Measurements from ENCODE around the gene DNLZ.

The DNLZ gene

DNA sequence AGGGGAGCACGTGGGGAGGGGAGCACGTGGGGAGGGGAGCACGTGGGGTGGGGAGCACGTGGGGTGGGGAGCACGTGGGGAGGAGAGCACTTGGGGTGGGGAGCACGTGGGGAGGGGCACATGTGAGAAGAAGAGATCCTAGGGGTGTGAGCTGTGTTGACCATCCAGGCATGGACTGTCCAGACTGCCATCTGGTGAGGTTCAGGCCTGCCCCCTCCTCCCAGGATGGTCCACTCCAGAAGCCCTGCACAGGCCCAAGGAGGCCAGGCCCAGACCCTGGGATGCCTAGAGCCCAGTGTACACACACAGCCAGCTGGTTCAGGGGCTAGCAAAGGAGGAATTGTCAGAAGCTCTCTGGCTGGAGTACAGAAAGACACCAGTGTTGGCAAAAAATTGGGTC lies 34.1 kb upstream of the DNLZ start:
- peaks cover 20% of the 10 kb centered on the region for H3K36me3 Mint-ChIP-seq (ENCODE audit: low read depth)
- H3K4me1 Mint-ChIP-seq: peaks cover 14% of the 10 kb centered on the region
- DNase-seq: no peak
- no peak overlapping the region for H3K4me3 Mint-ChIP-seq
- H3K27ac Mint-ChIP-seq: no peak overlapping the region
- no peaks in the 10 kb centered on the region for H3K27me3 Mint-ChIP-seq (ENCODE audit: low read depth, poor library complexity)
- TF ChIP-seq, protein P1, sequence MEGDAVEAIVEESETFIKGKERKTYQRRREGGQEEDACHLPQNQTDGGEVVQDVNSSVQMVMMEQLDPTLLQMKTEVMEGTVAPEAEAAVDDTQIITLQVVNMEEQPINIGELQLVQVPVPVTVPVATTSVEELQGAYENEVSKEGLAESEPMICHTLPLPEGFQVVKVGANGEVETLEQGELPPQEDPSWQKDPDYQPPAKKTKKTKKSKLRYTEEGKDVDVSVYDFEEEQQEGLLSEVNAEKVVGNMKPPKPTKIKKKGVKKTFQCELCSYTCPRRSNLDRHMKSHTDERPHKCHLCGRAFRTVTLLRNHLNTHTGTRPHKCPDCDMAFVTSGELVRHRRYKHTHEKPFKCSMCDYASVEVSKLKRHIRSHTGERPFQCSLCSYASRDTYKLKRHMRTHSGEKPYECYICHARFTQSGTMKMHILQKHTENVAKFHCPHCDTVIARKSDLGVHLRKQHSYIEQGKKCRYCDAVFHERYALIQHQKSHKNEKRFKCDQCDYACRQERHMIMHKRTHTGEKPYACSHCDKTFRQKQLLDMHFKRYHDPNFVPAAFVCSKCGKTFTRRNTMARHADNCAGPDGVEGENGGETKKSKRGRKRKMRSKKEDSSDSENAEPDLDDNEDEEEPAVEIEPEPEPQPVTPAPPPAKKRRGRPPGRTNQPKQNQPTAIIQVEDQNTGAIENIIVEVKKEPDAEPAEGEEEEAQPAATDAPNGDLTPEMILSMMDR (IDR thresholded peaks at IDR 0.05): no peak
- H3K9me3 Mint-ChIP-seq: no peaks in the 10 kb centered on the region

DNA sequence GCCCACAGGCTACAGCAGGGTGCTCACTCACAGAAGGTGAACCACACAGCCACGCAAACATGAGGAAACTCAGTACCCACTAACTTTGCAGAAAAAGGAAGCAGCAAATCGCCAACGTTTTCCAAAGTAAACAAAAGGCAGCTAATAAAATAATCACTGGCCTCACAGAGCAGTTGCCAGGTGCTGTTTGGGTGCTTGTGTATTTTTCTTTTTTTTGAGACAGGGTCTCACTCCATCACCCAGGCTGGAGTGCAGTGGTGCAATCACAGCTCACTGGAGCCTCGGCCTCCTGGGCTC lies 32.6 kb upstream of the DNLZ start:
- Mint-ChIP-seq H3K27me3 (ENCODE audit: low read depth, poor library complexity) (no peaks in the 10 kb centered on the region), H3K4me1 (peaks cover 14% of the 10 kb centered on the region), H3K27ac (no peak overlapping the region), H3K9me3 (no peaks in the 10 kb centered on the region), H3K4me3 (no peak overlapping the region), H3K36me3 (ENCODE audit: low read depth) (peaks cover 18% of the 10 kb centered on the region)
- DNase-seq: no peak
- TF ChIP-seq, protein P1 (IDR thresholded peaks at IDR 0.05): no peak

DNA sequence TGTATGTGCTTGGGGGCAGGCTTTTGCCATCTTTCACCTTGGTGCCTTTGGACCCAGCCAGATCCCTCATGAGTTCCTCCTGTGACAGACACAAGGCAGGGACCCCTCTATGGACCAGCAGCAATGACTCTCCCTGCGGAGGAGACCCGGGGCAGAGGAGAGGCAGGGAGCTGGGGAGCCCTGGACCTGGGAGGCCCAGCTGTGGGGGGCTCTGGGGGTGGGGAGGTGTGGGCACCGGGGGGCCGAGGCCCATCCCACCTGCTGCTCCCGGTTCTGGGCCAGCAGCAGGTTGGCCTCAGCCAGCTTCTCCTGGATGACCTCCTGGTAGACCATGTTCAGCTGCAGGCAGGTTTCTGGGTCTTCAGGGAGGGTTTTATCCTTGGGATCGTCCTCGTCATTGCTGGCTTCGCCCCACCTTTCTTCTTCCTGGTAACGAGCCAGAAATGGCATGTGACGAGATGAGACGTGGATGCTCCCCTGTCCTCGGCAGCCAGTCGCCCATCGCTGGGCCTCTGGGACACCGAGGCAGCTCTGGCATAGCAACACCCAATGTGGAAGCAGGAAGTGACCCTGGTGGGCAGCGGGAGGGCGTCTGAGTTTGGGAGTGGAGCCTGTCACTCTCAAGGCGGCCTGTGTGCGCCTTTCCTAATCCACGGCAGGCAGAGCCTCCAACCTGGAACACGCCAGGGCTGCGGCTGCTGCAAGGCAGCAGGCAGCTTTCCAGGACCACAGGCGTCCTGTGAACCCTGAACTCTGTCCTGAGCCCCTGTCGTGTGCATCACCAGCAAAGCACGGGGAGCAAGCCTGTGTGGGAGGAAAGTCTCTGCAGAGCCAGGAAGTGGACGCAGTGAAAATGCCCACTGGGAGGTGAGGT lies 32.0 kb upstream of the DNLZ start:
- H3K36me3 Mint-ChIP-seq (ENCODE audit: low read depth): peaks cover 21% of the 10 kb centered on the region
- TF ChIP-seq, protein P1 (IDR thresholded peaks at IDR 0.05): no peak
- H3K4me3 Mint-ChIP-seq: no peak overlapping the region
- H3K27ac Mint-ChIP-seq: no peak overlapping the region
- peaks cover 14% of the 10 kb centered on the region for H3K4me1 Mint-ChIP-seq
- H3K27me3 Mint-ChIP-seq (ENCODE audit: low read depth, poor library complexity): no peaks in the 10 kb centered on the region
- no peak for DNase-seq
- no peaks in the 10 kb centered on the region for H3K9me3 Mint-ChIP-seq

DNA sequence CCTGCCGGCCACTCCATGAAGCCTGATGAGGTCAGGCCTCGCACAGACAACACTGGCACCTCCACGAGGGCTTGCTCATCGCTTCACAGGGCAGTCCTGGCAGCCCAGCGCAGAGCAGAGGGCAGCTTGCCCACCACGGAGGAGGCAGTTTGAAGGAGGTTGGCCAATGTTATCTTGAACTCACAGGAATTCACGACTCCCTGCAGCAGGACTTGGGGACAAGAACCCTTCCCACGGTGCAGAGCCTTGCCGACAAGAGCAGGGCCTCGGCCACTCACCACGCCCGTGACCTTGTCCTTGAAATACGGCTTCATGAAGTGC lies 31.4 kb upstream of the DNLZ start:
- H3K27me3 Mint-ChIP-seq (ENCODE audit: low read depth, poor library complexity): no peaks in the 10 kb centered on the region
- peaks cover 14% of the 10 kb centered on the region for H3K4me1 Mint-ChIP-seq

DNA sequence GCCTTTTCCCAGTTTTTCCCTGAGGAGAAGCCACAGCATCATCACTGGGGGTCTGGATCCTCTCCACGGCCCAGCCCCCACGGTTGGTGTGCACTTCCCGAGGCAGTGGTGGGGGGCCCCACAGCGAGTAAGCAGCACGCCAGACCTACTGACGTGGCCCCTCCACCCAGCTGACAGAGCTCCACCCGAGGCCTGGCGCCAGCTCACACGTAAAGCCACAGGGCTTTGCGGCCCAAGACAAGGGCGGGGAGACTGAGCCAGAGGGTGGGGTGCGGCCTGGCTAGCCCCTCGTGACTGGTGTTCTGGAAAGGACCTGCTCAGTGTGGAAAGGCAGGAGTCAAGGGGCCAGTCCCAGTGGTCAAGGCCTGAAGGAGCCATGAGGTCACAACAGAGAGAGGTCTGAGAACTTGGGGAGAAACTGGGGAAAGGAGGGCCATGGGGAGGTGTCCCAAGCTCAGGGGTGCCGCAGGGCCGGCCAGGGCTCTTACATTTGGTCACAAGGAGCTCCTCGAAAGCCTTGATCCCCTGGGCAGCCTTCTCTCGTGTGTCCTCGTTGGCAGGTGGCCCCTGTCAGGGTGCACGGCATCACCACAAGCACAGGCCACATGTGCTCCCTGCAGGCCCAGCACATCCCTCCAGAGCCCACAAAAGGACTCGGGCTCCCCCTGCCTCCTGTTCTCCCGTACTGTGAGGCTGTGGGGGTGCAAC lies 30.9 kb upstream of the DNLZ start:
- Mint-ChIP-seq H3K9me3 (no peaks in the 10 kb centered on the region), H3K4me3 (no peak overlapping the region), H3K36me3 (ENCODE audit: low read depth) (peaks cover 31% of the 10 kb centered on the region), H3K27ac (no peak overlapping the region), H3K4me1 (peaks cover 14% of the 10 kb centered on the region), H3K27me3 (ENCODE audit: low read depth, poor library complexity) (no peaks in the 10 kb centered on the region)
- DNase-seq: no peak
- TF ChIP-seq, protein P1 (IDR thresholded peaks at IDR 0.05): no peak

More for the DNA sequence above, 31.4 kb upstream of the DNLZ start:
- H3K4me3 Mint-ChIP-seq: no peak overlapping the region
- no peak for DNase-seq
- H3K27ac Mint-ChIP-seq: no peak overlapping the region
- TF ChIP-seq, protein P1 (IDR thresholded peaks at IDR 0.05): no peak
- no peaks in the 10 kb centered on the region for H3K9me3 Mint-ChIP-seq
- peaks cover 26% of the 10 kb centered on the region for H3K36me3 Mint-ChIP-seq (ENCODE audit: low read depth)

Measured in nephron progenitor cell (in vitro differentiated cells).